Neural cell (in vitro differentiated cells): ENCODE measurements around the gene EDN1. TPM values are rescaled to one million over a fixed set of nuclear protein-coding genes. Genes with fewer than 3 reads are reported as not detected.

Experiments
- H2AFZ ChIP-seq: fragments of 200-600, 300-800 bp; sonication (generic), shearing (Covaris generic); 2 replicates; pipeline ENCODE4 v1.6.0; 2014; ENCODE audit warnings: low read depth, mild to moderate bottlenecking, antibody characterized with exemption, low read length, moderate library complexity
- H3F3A ChIP-seq: fragments of 200-600 bp; shearing (Covaris generic); 2 replicates; pipeline ENCODE4 v1.6.1; 2016; ENCODE audit warnings: mild to moderate bottlenecking, moderate library complexity, mixed read lengths, antibody characterized with exemption, low read length; ENCODE audit not compliant: insufficient read depth, poor library complexity, severe bottlenecking
- H3K27ac ChIP-seq: fragments of 200-600, 300-800 bp; sonication (generic), shearing (Covaris generic); 2 replicates; pipeline ENCODE4 v1.5.1; 2014; ENCODE audit warnings: mild to moderate bottlenecking, low read length, moderate library complexity
- H3K27me3 ChIP-seq: fragments of 300-800, 200-600 bp; sonication (generic), shearing (Covaris generic); 2 replicates; pipeline ENCODE4 v1.6.0; 2014; ENCODE audit warnings: mild to moderate bottlenecking, low read depth, low read length, moderate library complexity; ENCODE audit not compliant: insufficient read depth
- H3K36me3 ChIP-seq: fragments of 300-800, 200-600 bp; sonication (generic), shearing (Covaris generic); 2 replicates; pipeline ENCODE4 v1.5.1; 2014; ENCODE audit warnings: mild to moderate bottlenecking, antibody characterized with exemption, low read length, moderate library complexity; ENCODE audit not compliant: insufficient read depth
- H3K4me2 ChIP-seq: fragments of 300-800, 200-600 bp; sonication (generic), shearing (Covaris generic); 2 replicates; pipeline ENCODE4 v1.6.0; 2014; ENCODE audit warnings: mild to moderate bottlenecking, low read length
- H3K4me3 ChIP-seq: fragments of 300-800, 200-600 bp; sonication (generic), shearing (Covaris generic); 2 replicates; pipeline ENCODE4 v1.5.1; 2014; ENCODE audit warnings: mild to moderate bottlenecking, low read length, moderate library complexity
- H3K79me2 ChIP-seq: fragments of 200-600 bp; shearing (Covaris generic); replicated peaks from 2 replicates; pipeline ENCODE4 v1.6.0; 2014; ENCODE audit warnings: mild to moderate bottlenecking, low read length, moderate library complexity; ENCODE audit not compliant: insufficient read depth
- H3K9ac ChIP-seq: fragments of 300-800, 200-600 bp; sonication (generic), shearing (Covaris generic); 2 replicates; pipeline ENCODE4 v1.6.1; 2016; ENCODE audit warnings: mild to moderate bottlenecking, low read length, mixed read lengths
- H3K9me2 ChIP-seq: fragments of 200-600 bp; shearing (Covaris generic); 2 replicates; pipeline ENCODE4 v1.6.1; 2016; ENCODE audit warnings: mild to moderate bottlenecking, low read length, mixed read lengths; ENCODE audit not compliant: insufficient read depth
- H3K9me3 ChIP-seq: fragments of 200-600, 300-800 bp; sonication (generic), shearing (Covaris generic); 2 replicates; pipeline ENCODE4 v1.6.1; 2016; ENCODE audit warnings: mild to moderate bottlenecking, mixed run types, low read length, moderate library complexity, mixed read lengths
- H4K20me1 ChIP-seq: fragments of 200-600 bp; shearing (Covaris generic); 2 replicates; pipeline ENCODE4 v1.6.1; 2016; ENCODE audit warnings: mild to moderate bottlenecking, mixed run types; ENCODE audit not compliant: insufficient read depth
- EP300 ChIP-seq: fragments of 450-650 bp; conservative IDR thresholded peaks from 2 replicates; pipeline ENCODE4 v1.6.1; 2014; ENCODE audit warnings: antibody characterized with exemption, mild to moderate bottlenecking, moderate library complexity; ENCODE audit not compliant: poor library complexity, severe bottlenecking
- EZH2 ChIP-seq: fragments of 200-600, 300-800 bp; shearing (Covaris generic), sonication (generic); IDR thresholded peaks from 2 replicates; pipeline ENCODE4 v1.6.1; 2014; ENCODE audit warnings: antibody characterized with exemption, low read length, borderline replicate concordance, mild to moderate bottlenecking; ENCODE audit not compliant: insufficient read depth, poor library complexity, severe bottlenecking
- MXI1 ChIP-seq: fragments of 450-650 bp; conservative IDR thresholded peaks from 2 replicates; pipeline ENCODE4 v1.6.1; 2014; ENCODE audit warnings: antibody characterized with exemption, mild to moderate bottlenecking; ENCODE audit not compliant: poor library complexity, severe bottlenecking
- POLR2AphosphoS5 ChIP-seq: IDR thresholded peaks from 2 replicates; pipeline ENCODE4 v1.6.1; 2012
- RAD21 ChIP-seq: fragments of 450-650 bp; conservative IDR thresholded peaks from 2 replicates; pipeline ENCODE4 v1.6.1; 2014; ENCODE audit warnings: antibody characterized with exemption, mild to moderate bottlenecking, moderate library complexity
- SMC3 ChIP-seq: fragments of 450-650 bp; conservative IDR thresholded peaks from 2 replicates; pipeline ENCODE4 v1.6.1; 2014; ENCODE audit warnings: antibody characterized with exemption, mild to moderate bottlenecking, moderate library complexity; ENCODE audit not compliant: poor library complexity
- TAF1 ChIP-seq: IDR thresholded peaks from 2 replicates; pipeline ENCODE4 v1.6.1; 2012; ENCODE audit warnings: low read depth
- polyA plus RNA-seq: library from polyadenylated mRNA; depleted of rRNA; stranded (reverse); fragments of >200 nt; gene quantifications from 2 replicates; pipeline ENCODE4 v1.2.3, GENCODE V29; 2014
- TF ChIP-seq, protein P1 (sequence below): IDR thresholded peaks from 2 replicates; pipeline ENCODE4 v1.6.1; 2012; ENCODE audit warnings: borderline replicate concordance
- TF ChIP-seq, protein P2 (sequence below): fragments of 450-650 bp; IDR thresholded peaks from 2 replicates; pipeline ENCODE4 v1.5.1; 2014; ENCODE audit warnings: antibody characterized with exemption, mild to moderate bottlenecking, moderate library complexity; ENCODE audit not compliant: poor library complexity, severe bottlenecking

EDN1 gene
- polyA plus RNA-seq, 1 donor from 2014 or later, result 2.2 TPM

DNA sequence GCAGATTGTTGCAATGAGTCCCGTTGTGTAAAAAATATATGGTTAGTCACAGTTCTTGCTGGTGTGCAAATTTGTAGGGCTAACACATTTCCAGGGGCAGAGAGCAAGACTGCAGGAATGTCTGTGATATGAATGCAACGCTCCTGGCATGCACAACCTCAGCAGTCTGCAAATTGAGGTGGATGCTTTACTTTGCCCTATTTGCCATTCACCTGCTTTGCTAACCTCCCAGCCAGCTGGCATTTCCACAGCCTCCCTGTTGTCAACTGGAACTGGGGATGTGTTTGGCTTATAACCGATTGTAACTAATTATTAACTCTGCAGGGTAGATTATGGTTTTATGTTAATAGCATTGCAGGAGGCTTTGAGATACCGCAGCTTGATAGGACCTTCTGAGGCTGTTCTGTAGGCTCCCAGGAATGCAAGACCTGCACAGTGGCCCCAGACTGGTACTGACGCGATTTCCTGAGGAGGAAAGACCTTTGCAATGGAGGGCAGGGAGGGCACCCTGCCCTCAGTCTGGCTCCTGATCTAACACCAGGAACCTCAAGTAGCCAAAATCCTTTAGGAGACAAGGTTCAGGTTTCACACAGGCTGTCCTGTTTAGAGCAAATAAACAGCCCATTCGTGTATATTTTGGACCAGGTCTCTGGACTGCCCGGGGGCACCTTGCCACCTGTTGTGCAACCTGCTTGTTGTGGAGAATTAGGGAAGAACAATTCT is 53.4 kb downstream of the EDN1 start:
- Histone ChIP-seq H3K27ac (no peak overlapping the region), H2AFZ (no peak overlapping the region), H3K27me3 (no peaks in the 10 kb centered on the region), H3K9me3 (no peaks in the 10 kb centered on the region), H3K36me3 (no peaks in the 10 kb centered on the region), H3K9ac (no peak overlapping the region), H3K9me2 (no peaks in the 10 kb centered on the region), H3K4me2 (no peak overlapping the region), H3K4me3 (no peak overlapping the region), H4K20me1 (no peaks in the 10 kb centered on the region), H3K79me2 (no peaks in the 10 kb centered on the region), H3F3A (no peaks in the 10 kb centered on the region)
- TF ChIP-seq SMC3 (no peak), EP300 (no peak), MXI1 (no peak), EZH2 (no peak), TAF1 (no peak), RAD21 (no peak), POLR2AphosphoS5 (no peak)
- TF ChIP-seq, protein P1, sequence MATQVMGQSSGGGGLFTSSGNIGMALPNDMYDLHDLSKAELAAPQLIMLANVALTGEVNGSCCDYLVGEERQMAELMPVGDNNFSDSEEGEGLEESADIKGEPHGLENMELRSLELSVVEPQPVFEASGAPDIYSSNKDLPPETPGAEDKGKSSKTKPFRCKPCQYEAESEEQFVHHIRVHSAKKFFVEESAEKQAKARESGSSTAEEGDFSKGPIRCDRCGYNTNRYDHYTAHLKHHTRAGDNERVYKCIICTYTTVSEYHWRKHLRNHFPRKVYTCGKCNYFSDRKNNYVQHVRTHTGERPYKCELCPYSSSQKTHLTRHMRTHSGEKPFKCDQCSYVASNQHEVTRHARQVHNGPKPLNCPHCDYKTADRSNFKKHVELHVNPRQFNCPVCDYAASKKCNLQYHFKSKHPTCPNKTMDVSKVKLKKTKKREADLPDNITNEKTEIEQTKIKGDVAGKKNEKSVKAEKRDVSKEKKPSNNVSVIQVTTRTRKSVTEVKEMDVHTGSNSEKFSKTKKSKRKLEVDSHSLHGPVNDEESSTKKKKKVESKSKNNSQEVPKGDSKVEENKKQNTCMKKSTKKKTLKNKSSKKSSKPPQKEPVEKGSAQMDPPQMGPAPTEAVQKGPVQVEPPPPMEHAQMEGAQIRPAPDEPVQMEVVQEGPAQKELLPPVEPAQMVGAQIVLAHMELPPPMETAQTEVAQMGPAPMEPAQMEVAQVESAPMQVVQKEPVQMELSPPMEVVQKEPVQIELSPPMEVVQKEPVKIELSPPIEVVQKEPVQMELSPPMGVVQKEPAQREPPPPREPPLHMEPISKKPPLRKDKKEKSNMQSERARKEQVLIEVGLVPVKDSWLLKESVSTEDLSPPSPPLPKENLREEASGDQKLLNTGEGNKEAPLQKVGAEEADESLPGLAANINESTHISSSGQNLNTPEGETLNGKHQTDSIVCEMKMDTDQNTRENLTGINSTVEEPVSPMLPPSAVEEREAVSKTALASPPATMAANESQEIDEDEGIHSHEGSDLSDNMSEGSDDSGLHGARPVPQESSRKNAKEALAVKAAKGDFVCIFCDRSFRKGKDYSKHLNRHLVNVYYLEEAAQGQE, result no peak
- TF ChIP-seq, protein P2, sequence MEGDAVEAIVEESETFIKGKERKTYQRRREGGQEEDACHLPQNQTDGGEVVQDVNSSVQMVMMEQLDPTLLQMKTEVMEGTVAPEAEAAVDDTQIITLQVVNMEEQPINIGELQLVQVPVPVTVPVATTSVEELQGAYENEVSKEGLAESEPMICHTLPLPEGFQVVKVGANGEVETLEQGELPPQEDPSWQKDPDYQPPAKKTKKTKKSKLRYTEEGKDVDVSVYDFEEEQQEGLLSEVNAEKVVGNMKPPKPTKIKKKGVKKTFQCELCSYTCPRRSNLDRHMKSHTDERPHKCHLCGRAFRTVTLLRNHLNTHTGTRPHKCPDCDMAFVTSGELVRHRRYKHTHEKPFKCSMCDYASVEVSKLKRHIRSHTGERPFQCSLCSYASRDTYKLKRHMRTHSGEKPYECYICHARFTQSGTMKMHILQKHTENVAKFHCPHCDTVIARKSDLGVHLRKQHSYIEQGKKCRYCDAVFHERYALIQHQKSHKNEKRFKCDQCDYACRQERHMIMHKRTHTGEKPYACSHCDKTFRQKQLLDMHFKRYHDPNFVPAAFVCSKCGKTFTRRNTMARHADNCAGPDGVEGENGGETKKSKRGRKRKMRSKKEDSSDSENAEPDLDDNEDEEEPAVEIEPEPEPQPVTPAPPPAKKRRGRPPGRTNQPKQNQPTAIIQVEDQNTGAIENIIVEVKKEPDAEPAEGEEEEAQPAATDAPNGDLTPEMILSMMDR, result no peak

DNA sequence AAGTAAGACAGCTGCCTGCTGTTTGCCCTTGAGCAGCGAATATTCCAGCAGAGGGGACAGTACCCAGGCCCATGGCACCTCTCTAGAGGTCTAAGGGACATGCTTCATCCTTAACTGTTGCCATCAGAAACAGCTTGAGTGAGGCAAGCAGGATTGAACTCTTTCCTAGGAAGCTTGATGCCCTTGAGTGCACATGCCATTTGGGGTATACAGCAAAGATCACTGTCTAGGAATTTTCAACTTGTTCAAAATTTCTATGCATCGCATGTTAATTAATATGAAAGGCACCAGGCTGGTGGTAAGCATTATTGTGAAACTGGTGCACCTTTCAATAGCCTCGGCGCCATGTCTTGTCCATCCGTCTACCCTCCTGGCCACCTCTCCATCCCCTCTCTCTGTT is 54.1 kb downstream of the EDN1 start:
- Histone ChIP-seq H3K79me2 (no peaks in the 10 kb centered on the region), H3F3A (no peaks in the 10 kb centered on the region), H4K20me1 (no peaks in the 10 kb centered on the region), H3K9me2 (no peaks in the 10 kb centered on the region), H3K9ac (no peak overlapping the region), H3K27ac (no peak overlapping the region), H2AFZ (no peak overlapping the region), H3K9me3 (no peaks in the 10 kb centered on the region), H3K4me2 (no peak overlapping the region), H3K4me3 (no peak overlapping the region), H3K36me3 (no peaks in the 10 kb centered on the region), H3K27me3 (no peaks in the 10 kb centered on the region)
- TF ChIP-seq EP300, result no peak
- TF ChIP-seq, protein P2, result no peak
- no peak for TF ChIP-seq POLR2AphosphoS5
- no peak for TF ChIP-seq SMC3
- no peak for TF ChIP-seq TAF1
- no peak for TF ChIP-seq RAD21
- no peak for TF ChIP-seq MXI1
